ENCODE measurements around the gene GPC5. TPM values are rescaled to one million over a fixed set of nuclear protein-coding genes. Genes with fewer than 3 reads are reported as not detected.

Gene GPC5
- total RNA-seq, 1 donor from 2014 or later, result 10.2 TPM

DNA sequence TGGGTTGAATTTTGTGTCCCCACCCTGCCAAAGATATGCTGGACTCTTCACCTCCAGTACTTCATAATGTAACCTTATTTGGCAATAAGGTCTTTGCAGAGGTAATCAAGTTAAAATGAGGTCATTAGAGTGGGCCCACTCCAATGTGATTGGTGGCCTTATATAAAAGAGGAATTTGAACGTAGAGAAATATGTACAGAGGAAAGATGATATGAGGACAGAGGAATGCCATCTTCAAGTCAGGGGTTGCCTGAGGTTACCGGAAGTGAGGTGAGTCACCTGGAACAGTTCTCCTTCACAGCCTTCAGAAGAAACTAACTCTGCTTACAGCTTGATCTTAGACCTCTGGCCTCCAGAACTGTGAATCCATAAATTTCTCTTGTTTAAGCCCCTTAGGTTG, 69.9 kb downstream of the GPC5 start:
- no peak for DNase-seq
- no peaks in the 10 kb centered on the region for H3K9me3 Mint-ChIP-seq (ENCODE audit: unreplicated experiment)
- no peak overlapping the region for H3K27ac Mint-ChIP-seq (ENCODE audit: unreplicated experiment)
- H3K36me3 Mint-ChIP-seq (ENCODE audit: unreplicated experiment), result no peaks in the 10 kb centered on the region
- TF ChIP-seq, protein P1, sequence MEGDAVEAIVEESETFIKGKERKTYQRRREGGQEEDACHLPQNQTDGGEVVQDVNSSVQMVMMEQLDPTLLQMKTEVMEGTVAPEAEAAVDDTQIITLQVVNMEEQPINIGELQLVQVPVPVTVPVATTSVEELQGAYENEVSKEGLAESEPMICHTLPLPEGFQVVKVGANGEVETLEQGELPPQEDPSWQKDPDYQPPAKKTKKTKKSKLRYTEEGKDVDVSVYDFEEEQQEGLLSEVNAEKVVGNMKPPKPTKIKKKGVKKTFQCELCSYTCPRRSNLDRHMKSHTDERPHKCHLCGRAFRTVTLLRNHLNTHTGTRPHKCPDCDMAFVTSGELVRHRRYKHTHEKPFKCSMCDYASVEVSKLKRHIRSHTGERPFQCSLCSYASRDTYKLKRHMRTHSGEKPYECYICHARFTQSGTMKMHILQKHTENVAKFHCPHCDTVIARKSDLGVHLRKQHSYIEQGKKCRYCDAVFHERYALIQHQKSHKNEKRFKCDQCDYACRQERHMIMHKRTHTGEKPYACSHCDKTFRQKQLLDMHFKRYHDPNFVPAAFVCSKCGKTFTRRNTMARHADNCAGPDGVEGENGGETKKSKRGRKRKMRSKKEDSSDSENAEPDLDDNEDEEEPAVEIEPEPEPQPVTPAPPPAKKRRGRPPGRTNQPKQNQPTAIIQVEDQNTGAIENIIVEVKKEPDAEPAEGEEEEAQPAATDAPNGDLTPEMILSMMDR (IDR thresholded peaks at IDR 0.05; ENCODE audit: partially characterized antibody, unreplicated experiment), result no peak
- H3K27me3 Mint-ChIP-seq (ENCODE audit: unreplicated experiment), result no peaks in the 10 kb centered on the region
- no peak overlapping the region for H3K4me3 Mint-ChIP-seq (ENCODE audit: unreplicated experiment)
- H3K4me1 Mint-ChIP-seq (ENCODE audit: low read depth, unreplicated experiment), result no peaks in the 10 kb centered on the region

DNA sequence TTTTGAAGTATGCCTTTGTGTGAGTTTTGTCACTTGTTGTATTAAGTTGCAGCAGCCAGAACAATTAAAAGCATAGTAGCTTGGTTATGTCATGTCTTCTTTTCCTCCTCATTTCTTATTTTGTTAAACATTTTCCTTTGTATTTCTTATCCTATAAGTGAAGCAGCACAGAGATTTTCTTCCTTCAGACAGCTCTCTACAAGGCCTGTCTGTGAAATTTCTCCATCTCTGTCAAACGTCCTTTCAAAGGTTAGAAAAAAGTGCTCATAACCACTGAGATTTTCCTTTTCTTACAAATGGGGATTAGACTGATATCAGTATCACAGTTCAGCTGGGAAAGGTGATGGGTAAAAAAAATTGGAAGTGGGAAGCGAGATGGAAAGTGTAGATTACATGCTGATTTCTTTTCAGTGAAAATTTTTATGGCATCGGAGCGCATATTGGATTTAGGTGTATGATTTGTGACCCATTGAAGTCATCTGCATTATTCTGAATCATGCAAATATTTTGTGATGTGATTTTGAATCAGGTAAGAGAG, 71.7 kb downstream of the GPC5 start:
- no peaks in the 10 kb centered on the region for H3K36me3 Mint-ChIP-seq (ENCODE audit: unreplicated experiment)
- DNase-seq, result no peak
- H3K4me3 Mint-ChIP-seq (ENCODE audit: unreplicated experiment), result no peak overlapping the region
- H3K27me3 Mint-ChIP-seq (ENCODE audit: unreplicated experiment), result no peaks in the 10 kb centered on the region
- H3K27ac Mint-ChIP-seq (ENCODE audit: unreplicated experiment), result no peak overlapping the region
- H3K9me3 Mint-ChIP-seq (ENCODE audit: unreplicated experiment), result no peaks in the 10 kb centered on the region
- no peaks in the 10 kb centered on the region for H3K4me1 Mint-ChIP-seq (ENCODE audit: low read depth, unreplicated experiment)
- TF ChIP-seq, protein P1 (IDR thresholded peaks at IDR 0.05; ENCODE audit: partially characterized antibody, unreplicated experiment), result no peak

DNA sequence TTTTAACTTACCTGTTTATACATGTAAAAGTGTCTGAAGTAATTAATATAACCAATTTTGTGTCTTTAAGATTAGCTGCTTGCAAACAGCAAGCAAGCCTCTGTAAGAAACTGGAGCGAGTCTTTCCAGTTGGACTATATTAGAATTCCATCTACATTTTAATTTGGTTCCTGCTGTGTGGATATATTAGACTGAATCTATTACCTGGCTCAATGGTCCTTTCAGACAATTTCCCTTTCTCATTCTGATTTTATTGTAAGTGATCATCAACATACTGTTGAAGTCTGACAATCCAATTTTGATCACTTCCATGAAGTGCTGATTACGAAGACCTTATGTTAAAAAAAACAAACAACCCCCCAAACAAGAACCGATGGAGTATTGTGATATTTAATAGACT, 72.3 kb downstream of the GPC5 start:
- TF ChIP-seq, protein P1 (IDR thresholded peaks at IDR 0.05; ENCODE audit: partially characterized antibody, unreplicated experiment), result no peak
- H3K4me1 Mint-ChIP-seq (ENCODE audit: low read depth, unreplicated experiment), result no peaks in the 10 kb centered on the region
- H3K27me3 Mint-ChIP-seq (ENCODE audit: unreplicated experiment), result no peaks in the 10 kb centered on the region
- no peak for DNase-seq
- H3K4me3 Mint-ChIP-seq (ENCODE audit: unreplicated experiment), result no peak overlapping the region
- no peaks in the 10 kb centered on the region for H3K9me3 Mint-ChIP-seq (ENCODE audit: unreplicated experiment)
- H3K27ac Mint-ChIP-seq (ENCODE audit: unreplicated experiment), result no peak overlapping the region
- no peaks in the 10 kb centered on the region for H3K36me3 Mint-ChIP-seq (ENCODE audit: unreplicated experiment)

- Mint-ChIP-seq H3K36me3 (ENCODE audit: unreplicated experiment) (no peaks in the 10 kb centered on the region), H3K27me3 (ENCODE audit: unreplicated experiment) (no peaks in the 10 kb centered on the region), H3K9me3 (ENCODE audit: unreplicated experiment) (no peaks in the 10 kb centered on the region), H3K4me1 (ENCODE audit: low read depth, unreplicated experiment) (no peaks in the 10 kb centered on the region), H3K4me3 (ENCODE audit: unreplicated experiment) (no peak overlapping the region), H3K27ac (ENCODE audit: unreplicated experiment) (no peak overlapping the region)
- TF ChIP-seq, protein P1 (IDR thresholded peaks at IDR 0.05; ENCODE audit: partially characterized antibody, unreplicated experiment), result no peak
- no peak for DNase-seq
Measured at GRCh38 chr13:91482427-91482826, 84.0 kb downstream of the GPC5 start.

DNA sequence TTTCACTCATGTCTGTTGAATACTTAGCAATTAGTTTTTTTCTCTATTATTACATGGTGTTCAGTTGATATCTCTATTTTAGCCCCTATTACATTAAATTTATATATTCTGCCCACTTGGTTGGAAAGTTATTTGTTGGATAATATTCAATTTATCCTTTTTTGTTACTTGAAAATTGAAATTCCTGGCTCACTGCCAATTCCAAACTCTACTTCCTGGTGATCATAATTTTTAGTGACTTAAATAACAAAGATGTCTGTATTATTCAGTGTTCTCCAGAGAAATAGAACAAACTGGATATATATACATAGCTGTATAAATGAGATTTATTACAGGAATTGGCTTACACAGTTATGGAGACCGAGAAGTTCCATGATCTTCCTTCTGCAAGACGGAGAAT, 93.6 kb downstream of the GPC5 start:
- H3K36me3 Mint-ChIP-seq (ENCODE audit: unreplicated experiment), result no peaks in the 10 kb centered on the region
- DNase-seq, result no peak
- H3K27me3 Mint-ChIP-seq (ENCODE audit: unreplicated experiment), result no peaks in the 10 kb centered on the region
- TF ChIP-seq, protein P1 (IDR thresholded peaks at IDR 0.05; ENCODE audit: partially characterized antibody, unreplicated experiment), result no peak
- H3K9me3 Mint-ChIP-seq (ENCODE audit: unreplicated experiment), result no peaks in the 10 kb centered on the region
- no peak overlapping the region for H3K27ac Mint-ChIP-seq (ENCODE audit: unreplicated experiment)
- no peaks in the 10 kb centered on the region for H3K4me1 Mint-ChIP-seq (ENCODE audit: low read depth, unreplicated experiment)
- no peak overlapping the region for H3K4me3 Mint-ChIP-seq (ENCODE audit: unreplicated experiment)

All from glutamatergic neuron (in vitro differentiated cells).